Endothelial cell (in vitro differentiated cells): ENCODE measurements around the gene RAB44. TPM values are rescaled to one million over a fixed set of nuclear protein-coding genes. Genes with fewer than 3 reads are reported as not detected.

Experiments used
- DNase-seq: peaks from one replicate; pipeline ENCODE4 v3.0.0; 2021; ENCODE audit warnings: low spot score
- H3K27ac Mint-ChIP-seq: one replicate; pipeline ENCODE4 v1.8.0; 2021; ENCODE audit warnings: mixed read lengths, inconsistent platforms; ENCODE audit not compliant: unreplicated experiment
- H3K27me3 Mint-ChIP-seq: one replicate; pipeline ENCODE4 v1.8.0; 2021; ENCODE audit warnings: mild to moderate bottlenecking, moderate library complexity, mixed read lengths, inconsistent platforms; ENCODE audit not compliant: unreplicated experiment
- H3K36me3 Mint-ChIP-seq: one replicate; pipeline ENCODE4 v1.8.0; 2021; ENCODE audit warnings: mild to moderate bottlenecking, low read depth, mixed read lengths, inconsistent platforms; ENCODE audit not compliant: unreplicated experiment
- H3K4me1 Mint-ChIP-seq: one replicate; pipeline ENCODE4 v1.8.0; 2021; ENCODE audit warnings: mild to moderate bottlenecking, mixed read lengths, inconsistent platforms; ENCODE audit not compliant: unreplicated experiment
- H3K4me3 Mint-ChIP-seq: one replicate; pipeline ENCODE4 v1.8.0; 2021; ENCODE audit warnings: mild to moderate bottlenecking, mixed read lengths, inconsistent platforms; ENCODE audit not compliant: unreplicated experiment
- H3K9me3 Mint-ChIP-seq: one replicate; pipeline ENCODE4 v1.8.0; 2021; ENCODE audit warnings: mixed read lengths, inconsistent platforms; ENCODE audit not compliant: unreplicated experiment
- total RNA-seq: library from RNA; stranded (reverse); fragmentation: NEBNext Ultra II Directional; extraction: Animal tissue kit (Norgen Biotek cat#: 25700); gene quantifications from one replicate; pipeline ENCODE4 v1.2.1, GENCODE V29; 2021; ENCODE audit not compliant: unreplicated experiment
- TF ChIP-seq, protein P1 (sequence below): fragments of 200-600 bp; sonication (generic); IDR thresholded peaks from one replicate; pipeline ENCODE4 v1.5.0; 2021; ENCODE audit warnings: antibody characterized with exemption; ENCODE audit not compliant: unreplicated experiment

RAB44 gene
- total RNA-seq, 1 donor from 2014 or later = not detected

GRCh38 chr6:36739947-36740817 is 42.6 kb downstream of the RAB44 start:
- peaks cover 5% of the 10 kb centered on the region for H3K36me3 Mint-ChIP-seq
- no peak for DNase-seq
- H3K4me3 Mint-ChIP-seq = no peak overlapping the region
- peaks cover 16% of the 10 kb centered on the region for H3K4me1 Mint-ChIP-seq
- H3K27ac Mint-ChIP-seq = peak overlapping the region; percentile 90
- TF ChIP-seq, protein P1, sequence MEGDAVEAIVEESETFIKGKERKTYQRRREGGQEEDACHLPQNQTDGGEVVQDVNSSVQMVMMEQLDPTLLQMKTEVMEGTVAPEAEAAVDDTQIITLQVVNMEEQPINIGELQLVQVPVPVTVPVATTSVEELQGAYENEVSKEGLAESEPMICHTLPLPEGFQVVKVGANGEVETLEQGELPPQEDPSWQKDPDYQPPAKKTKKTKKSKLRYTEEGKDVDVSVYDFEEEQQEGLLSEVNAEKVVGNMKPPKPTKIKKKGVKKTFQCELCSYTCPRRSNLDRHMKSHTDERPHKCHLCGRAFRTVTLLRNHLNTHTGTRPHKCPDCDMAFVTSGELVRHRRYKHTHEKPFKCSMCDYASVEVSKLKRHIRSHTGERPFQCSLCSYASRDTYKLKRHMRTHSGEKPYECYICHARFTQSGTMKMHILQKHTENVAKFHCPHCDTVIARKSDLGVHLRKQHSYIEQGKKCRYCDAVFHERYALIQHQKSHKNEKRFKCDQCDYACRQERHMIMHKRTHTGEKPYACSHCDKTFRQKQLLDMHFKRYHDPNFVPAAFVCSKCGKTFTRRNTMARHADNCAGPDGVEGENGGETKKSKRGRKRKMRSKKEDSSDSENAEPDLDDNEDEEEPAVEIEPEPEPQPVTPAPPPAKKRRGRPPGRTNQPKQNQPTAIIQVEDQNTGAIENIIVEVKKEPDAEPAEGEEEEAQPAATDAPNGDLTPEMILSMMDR = no peak
- no peaks in the 10 kb centered on the region for H3K9me3 Mint-ChIP-seq
- H3K27me3 Mint-ChIP-seq = peaks cover 9% of the 10 kb centered on the region

DNA sequence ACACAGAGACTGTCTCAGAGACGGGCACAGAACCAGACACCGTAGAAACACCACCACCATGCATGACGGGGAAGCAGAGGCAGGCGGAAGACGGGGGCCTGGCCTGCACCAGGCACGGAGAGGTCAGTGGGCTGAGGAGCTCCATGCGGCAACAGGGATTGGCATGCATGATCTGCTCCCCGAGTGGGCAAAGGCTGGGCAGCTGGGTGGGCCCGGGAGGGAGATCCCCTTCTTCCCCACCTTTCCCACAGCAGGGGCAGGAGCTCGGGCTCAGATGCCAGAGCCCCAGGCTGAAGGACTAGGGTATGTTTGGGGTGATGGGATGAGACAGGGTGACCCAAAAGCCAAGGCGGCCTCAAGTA is 43.2 kb downstream of the RAB44 start:
- Mint-ChIP-seq H3K27ac (peak overlapping the region; percentile 90), H3K4me1 (peaks cover 16% of the 10 kb centered on the region), H3K36me3 (peaks cover 5% of the 10 kb centered on the region), H3K9me3 (no peaks in the 10 kb centered on the region), H3K27me3 (peaks cover 9% of the 10 kb centered on the region), H3K4me3 (no peak overlapping the region)
- TF ChIP-seq, protein P1 = no peak
- no peak for DNase-seq

DNA sequence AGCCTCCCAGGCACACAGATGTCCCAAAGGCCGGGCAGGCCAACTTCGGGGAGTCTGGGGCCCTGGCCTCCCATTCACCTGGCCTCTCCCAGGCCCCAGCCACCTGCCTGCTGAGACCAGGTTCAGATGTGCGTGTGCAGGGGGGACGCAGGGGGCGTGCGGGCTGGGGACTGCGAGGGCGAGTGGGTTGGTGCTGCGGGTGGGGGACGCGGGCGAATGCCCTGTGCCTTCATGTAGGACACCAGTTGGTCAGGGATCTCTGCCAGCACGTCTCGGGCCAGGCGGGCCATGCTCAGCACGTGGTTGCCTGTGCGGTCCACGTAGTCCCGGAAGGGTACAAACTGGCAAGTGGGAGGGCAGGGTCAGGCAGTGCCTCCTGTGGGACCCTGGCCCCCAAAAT is 44.5 kb downstream of the RAB44 start:
- Mint-ChIP-seq H3K4me1 (peaks cover 20% of the 10 kb centered on the region), H3K36me3 (peaks cover 12% of the 10 kb centered on the region), H3K27ac (no peak overlapping the region), H3K4me3 (no peak overlapping the region), H3K27me3 (peaks cover 11% of the 10 kb centered on the region), H3K9me3 (no peaks in the 10 kb centered on the region)
- TF ChIP-seq, protein P1 = no peak
- no peak for DNase-seq

DNA sequence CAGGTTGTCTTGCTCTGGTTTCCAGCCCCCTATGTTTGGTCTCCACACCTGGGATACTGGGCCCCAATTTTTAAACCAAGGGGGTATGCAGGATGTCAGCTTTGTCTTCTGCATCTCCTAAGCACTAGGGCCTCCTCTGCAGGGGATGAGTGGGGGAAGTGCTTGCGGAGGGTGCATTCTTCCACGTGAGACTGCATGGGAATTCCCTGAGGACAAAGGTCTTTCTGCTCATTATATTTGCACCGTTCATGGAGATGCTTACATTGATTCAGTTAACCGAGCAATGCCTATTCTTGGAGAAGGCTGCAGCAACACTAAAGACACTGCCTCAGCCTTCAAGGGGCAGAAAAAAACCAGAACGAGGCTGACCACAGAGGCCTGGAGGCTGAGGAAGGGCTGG is 45.4 kb downstream of the RAB44 start:
- Mint-ChIP-seq H3K27ac (no peak overlapping the region), H3K4me3 (no peak overlapping the region), H3K36me3 (peaks cover 15% of the 10 kb centered on the region), H3K9me3 (no peaks in the 10 kb centered on the region), H3K4me1 (peaks cover 21% of the 10 kb centered on the region), H3K27me3 (peaks cover 11% of the 10 kb centered on the region)
- DNase-seq = no peak
- TF ChIP-seq, protein P1 = no peak
